Suppressor macrophage treated with lipopolysaccharide for 1 hour (primary cell): ENCODE results near the gene FCN1.

Experiments used
- DNase-seq, 3 donors: peaks; one replicate each; pipeline ENCODE4 v3.0.0-alpha.2; 2020 to 2022

Gene FCN1

DNA sequence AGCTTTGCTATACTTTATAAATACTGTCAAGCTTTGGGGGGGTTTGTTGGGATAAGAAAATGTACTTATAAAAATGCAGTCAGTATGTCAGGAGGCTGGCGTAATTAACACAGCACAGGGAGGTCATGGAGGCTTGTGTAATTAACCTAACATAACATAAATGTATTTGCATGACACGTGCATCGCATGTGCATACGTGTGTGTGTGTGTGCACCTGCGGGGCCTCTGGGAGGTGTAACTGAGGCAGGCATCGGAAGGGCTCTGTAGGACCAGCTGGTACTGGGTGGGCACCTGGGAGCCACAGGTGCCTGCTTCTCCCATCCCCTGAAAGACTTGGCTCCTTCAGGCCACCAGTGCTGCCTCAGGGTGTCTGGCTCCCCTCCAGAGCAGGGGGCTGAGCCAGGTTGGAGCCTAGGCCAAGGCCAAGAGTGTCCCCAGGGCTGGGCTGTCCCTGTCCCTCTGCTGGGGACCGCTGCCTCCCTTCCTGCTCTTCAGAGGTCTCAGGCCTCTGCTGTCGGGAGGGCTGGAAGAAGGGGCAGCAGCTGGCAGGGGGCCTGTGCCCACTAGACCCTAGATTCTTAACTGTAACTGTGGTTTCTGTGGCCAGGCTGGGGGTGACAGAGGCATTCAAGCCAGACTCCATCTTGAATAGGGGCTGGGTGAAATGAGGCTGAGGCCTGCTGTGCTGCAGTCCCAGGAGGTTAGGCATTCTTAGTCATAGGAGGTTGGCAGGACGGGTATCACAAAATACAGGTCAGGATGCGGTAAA lies 28.1 kb downstream of the FCN1 start:
- no peak for DNase-seq

- no peak for DNase-seq
These were observed 29.0 kb downstream of the FCN1 start for GRCh38 chr9:134888603-134889190.

DNA sequence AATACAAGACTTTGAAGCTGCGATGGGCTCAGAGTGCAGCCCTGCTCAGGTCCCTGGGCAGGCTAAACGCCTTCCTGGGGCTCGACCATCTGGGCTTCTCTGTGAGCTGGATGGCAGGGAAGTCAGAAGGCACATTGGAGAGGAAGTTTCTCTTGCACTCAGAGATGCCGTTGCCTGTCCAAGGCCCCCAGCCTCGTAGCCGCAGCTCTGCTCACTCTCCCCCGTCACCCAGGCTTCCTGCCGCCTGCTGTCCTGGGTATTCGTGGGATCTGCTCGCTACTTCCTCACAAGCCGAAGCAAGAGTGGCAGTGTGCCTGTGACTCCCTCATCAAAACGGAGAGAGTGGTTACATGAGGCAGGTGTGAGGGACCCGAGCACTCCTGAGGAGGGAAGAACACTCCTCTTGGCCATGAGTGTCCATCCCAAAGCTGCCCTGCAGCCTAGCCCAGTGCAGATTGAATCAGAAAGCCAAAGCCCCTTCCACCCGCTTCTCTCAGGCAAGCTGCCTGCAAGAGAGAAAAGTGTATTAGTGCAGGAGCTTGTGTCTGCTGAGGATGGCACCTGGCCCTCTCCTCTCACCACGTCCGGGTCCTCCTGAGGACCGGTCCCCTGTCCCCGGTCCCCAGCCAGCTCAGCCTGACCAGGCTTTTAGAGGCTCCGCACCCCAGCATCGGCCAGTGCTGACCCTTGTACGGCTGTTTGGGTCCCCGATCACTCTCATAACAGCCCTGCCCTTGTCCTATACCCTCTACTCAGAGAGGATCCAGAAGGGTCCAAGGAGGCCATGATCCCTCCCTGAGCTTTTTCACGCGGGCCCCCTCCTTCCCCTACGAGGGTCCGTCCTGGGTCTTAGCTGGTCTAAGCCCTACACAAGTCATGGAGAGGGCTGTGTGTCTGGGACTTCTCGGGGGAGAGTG lies 29.8 kb downstream of the FCN1 start:
- peak; percentile 46 to 57 (median 55) for DNase-seq

GRCh38 chr9:134887219-134887618 lies 30.5 kb downstream of the FCN1 start:
- no peak for DNase-seq

- DNase-seq = no peak
These were observed 31.2 kb downstream of the FCN1 start for GRCh38 chr9:134886413-134886913.

- DNase-seq = no peak
These were observed 31.9 kb downstream of the FCN1 start for GRCh38 chr9:134885679-134886412.

GRCh38 chr9:134885001-134885678 lies 32.6 kb downstream of the FCN1 start:
- no peak for DNase-seq

- DNase-seq = no peak
These were observed 33.2 kb downstream of the FCN1 start for GRCh38 chr9:134884492-134884891.

- no peak for DNase-seq
These were observed 34.5 kb downstream of the FCN1 start for GRCh38 chr9:134883040-134883782.

DNA sequence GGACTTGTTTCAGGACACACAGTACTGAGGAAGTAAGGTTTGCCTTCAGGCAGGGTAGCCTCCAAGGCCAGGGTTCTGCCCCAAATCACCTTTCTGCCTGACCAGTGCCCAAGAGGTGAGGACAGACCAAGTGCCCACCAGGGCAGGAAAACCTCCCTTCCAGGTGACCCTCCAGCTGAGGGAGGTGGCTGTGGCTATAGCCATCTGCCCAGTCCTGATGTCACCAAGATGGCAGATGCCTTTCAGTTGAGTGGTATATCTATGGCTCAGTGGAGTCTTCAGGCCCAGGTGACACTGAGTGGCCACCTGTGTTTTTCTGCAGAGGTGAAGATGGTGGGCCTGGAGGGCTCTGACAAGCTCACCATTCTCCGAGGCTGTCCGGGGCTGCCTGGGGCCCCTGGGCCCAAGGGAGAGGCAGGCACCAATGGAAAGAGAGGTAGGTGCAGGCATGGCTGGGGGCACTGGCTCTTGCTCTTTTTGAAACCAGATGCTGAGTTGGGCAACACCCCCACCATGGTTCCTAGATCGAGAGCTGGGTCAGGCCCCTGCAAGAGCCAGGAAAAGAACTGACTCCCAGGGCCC lies 35.4 kb downstream of the FCN1 start:
- no peak for DNase-seq

DNA sequence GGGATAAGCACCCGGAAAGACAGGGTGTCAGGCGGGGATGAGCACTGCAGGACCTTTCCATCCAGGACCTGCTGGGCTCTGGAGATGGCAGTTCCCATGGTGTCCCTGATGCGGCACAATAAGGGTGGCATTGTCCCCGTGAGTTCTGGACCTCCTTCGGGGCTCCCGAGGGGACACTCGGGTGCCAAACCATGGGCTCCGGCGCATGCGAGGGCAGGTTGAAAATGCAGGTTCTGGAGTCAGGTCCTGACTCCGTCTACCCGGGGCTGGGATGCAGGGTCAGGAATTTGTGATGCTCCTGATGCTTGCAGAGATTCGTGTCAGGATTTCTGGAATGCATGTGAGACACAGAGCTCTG lies 36.4 kb downstream of the FCN1 start:
- DNase-seq = no peak

DNA sequence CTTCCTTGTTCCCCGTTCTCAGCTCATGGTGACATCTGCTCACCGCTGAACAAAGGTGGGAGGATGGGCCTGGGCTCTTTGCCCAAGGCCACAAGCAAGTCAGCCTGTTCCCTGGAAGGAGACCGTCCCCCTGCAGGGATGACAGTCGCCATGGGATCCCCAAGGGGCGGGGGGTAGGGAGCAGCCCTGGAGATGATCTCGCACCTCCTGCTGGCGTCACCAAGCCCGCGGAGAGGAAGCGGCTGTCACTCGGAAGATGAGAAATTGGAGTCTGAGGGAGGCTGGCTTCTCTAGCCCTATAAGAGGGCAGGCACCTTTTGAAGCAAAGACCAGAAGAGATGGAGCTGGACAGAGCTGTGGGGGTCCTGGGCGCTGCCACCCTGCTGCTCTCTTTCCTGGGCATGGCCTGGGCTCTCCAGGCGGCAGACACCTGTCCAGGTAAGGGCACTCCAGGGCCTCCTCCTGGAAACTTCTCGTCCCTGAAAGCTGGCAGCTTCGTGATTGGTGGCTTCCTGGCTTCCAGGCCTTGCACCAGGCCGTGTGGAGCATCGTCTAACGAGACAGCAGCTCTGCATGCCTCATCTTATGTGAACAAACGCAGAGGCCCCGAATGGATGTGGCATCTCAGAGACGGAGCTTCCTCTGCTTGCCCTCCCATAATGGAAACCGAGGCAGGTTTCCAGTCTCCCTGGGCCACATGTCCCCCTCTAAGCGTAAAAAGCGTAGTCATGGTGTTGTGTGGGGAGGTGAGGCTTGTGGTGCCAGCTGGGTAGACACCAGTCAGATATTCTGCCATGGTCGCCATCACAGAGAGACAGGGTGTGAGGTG lies 37.0 kb downstream of the FCN1 start, which contains the start of gene FCN2:
Gene FCN2, plus strand, starts transcription at position 327 of the 829 bp plus-strand sequence. Its CDS starts 12 bp downstream, at position 339.
- DNase-seq = no peak

GRCh38 chr9:134879664-134880483 lies 37.8 kb downstream of the FCN1 start:
- no peak for DNase-seq

DNA sequence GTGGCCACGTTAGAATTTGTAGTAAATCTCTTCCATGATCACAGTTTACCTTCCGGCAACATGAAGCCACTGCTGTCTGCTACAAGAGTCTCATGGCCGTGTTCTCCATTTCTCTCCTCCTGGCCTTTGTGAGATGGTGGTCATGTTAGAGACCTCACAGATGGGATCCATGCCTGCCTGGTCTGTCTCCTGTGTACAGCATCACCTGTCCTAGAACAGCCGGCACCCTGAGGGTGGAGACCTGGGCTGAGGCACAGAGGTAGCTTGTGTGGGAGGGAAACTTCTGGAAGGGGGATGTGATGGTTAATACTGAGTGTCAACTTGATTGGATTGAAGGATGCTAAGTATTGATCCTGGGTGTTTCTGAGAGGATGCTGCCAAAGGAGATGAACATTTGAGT lies 40.2 kb downstream of the FCN1 start:
- no peak for DNase-seq

- peak; percentile 55 to 77 (median 68) for DNase-seq
These were observed 42.3 kb downstream of the FCN1 start for GRCh38 chr9:134875371-134875770.

GRCh38 chr9:134872482-134873231 lies 45.1 kb downstream of the FCN1 start:
- no peak for DNase-seq

GRCh38 chr9:134871697-134872340 lies 45.9 kb downstream of the FCN1 start:
- no peak for DNase-seq
